GM23338 (cell line): ENCODE measurements around the gene TBC1D5. TPM values are rescaled to one million over a fixed set of nuclear protein-coding genes. Genes with fewer than 3 reads are reported as not detected.

Experiments used
- ATAC-seq: fragments of 200-7000 bp; cut with Tn5 transposase; 3 replicates; pipeline ENCODE4 v1.9.1; 2020
- DNase-seq: peaks from one replicate; pipeline ENCODE4 v3.0.0-alpha.2; 2015; ENCODE audit warnings: low spot score
- H2AFZ ChIP-seq: fragments of 200-600 bp; sonication (generic); 2 replicates; pipeline ENCODE4 v1.8.0; 2016; ENCODE audit warnings: antibody characterized with exemption, mild to moderate bottlenecking, moderate library complexity
- H3F3A ChIP-seq: fragments of 200-600 bp; sonication (generic); replicated peaks from 2 replicates; pipeline ENCODE4 v1.8.0; 2017; ENCODE audit warnings: antibody characterized with exemption, mixed run types, low read depth
- H3K27ac ChIP-seq: fragments of 200-600 bp; sonication (generic); 2 replicates; pipeline ENCODE4 v1.6.1; 2016; ENCODE audit warnings: low read depth
- H3K27me3 ChIP-seq: fragments of 200-600 bp; sonication (generic); 2 replicates; pipeline ENCODE4 v1.8.0; 2016; ENCODE audit warnings: mild to moderate bottlenecking, mixed run types, moderate library complexity; ENCODE audit not compliant: insufficient read depth
- H3K36me3 ChIP-seq: fragments of 200-600 bp; sonication (generic); 2 replicates; pipeline ENCODE4 v1.8.0; 2016; ENCODE audit warnings: mild to moderate bottlenecking; ENCODE audit not compliant: insufficient read depth
- H3K4me1 ChIP-seq: fragments of 200-600 bp; sonication (generic); 2 replicates; pipeline ENCODE4 v1.8.0; 2016; ENCODE audit warnings: mild to moderate bottlenecking, moderate library complexity; ENCODE audit not compliant: insufficient read depth
- H3K4me2 ChIP-seq: fragments of 200-600 bp; sonication (generic); 2 replicates; pipeline ENCODE4 v1.7.1; 2017; ENCODE audit warnings: mixed run types
- H3K4me3 ChIP-seq: fragments of 200-600 bp; sonication (generic); 2 replicates; pipeline ENCODE4 v1.6.1; 2016; ENCODE audit warnings: mixed run types
- H3K79me2 ChIP-seq: fragments of 200-600 bp; sonication (generic); replicated peaks from 2 replicates; pipeline ENCODE4 v1.8.0; 2017; ENCODE audit warnings: mild to moderate bottlenecking; ENCODE audit not compliant: insufficient read depth
- H3K9me2 ChIP-seq: fragments of 200-600 bp; sonication (generic); 2 replicates; pipeline ENCODE4 v1.8.0; 2017; ENCODE audit not compliant: insufficient read depth
- H4K20me1 ChIP-seq: fragments of 200-600 bp; sonication (generic); replicated peaks from 2 replicates; pipeline ENCODE4 v1.8.0; 2017; ENCODE audit warnings: mild to moderate bottlenecking; ENCODE audit not compliant: insufficient read depth
- H3K27ac Mint-ChIP-seq: 2 replicates; pipeline ENCODE4 v1.8.0; 2020; ENCODE audit warnings: inconsistent platforms, mild to moderate bottlenecking, moderate library complexity, mixed read lengths
- H3K27me3 Mint-ChIP-seq: 3 replicates; pipeline ENCODE4 v1.8.0; 2022; ENCODE audit warnings: low read depth, mild to moderate bottlenecking, moderate library complexity, mixed read lengths, inconsistent platforms; ENCODE audit not compliant: insufficient read depth, poor library complexity
- H3K36me3 Mint-ChIP-seq: 3 replicates; pipeline ENCODE4 v1.8.0; 2021; ENCODE audit warnings: low read depth, mild to moderate bottlenecking, inconsistent platforms, moderate library complexity, mixed read lengths
- H3K4me1 Mint-ChIP-seq: 3 replicates; pipeline ENCODE4 v1.8.0; 2020; ENCODE audit warnings: mild to moderate bottlenecking, inconsistent platforms, mixed read lengths
- H3K4me3 Mint-ChIP-seq: 3 replicates; pipeline ENCODE4 v1.8.0; 2021; ENCODE audit warnings: moderate library complexity, mild to moderate bottlenecking, inconsistent platforms, mixed read lengths
- H3K9me3 Mint-ChIP-seq: 3 replicates; pipeline ENCODE4 v1.8.0; 2020; ENCODE audit warnings: moderate library complexity, mild to moderate bottlenecking, inconsistent platforms, mixed read lengths
- CTCF ChIP-seq, 2 experiments: fragments of 200-600 bp in 1 of 2; sonication (generic) in 1 of 2; conservative IDR thresholded peaks; 2 replicates each; pipeline versions ENCODE4 v1.5.1 to v1.6.1; 2016 to 2017; ENCODE audit warnings: antibody characterized with exemption in 2 of 2, low read depth in 2 of 2, mild to moderate bottlenecking in 2 of 2, moderate library complexity in 1 of 2
- ETS1 ChIP-seq: IDR thresholded peaks from 2 replicates; pipeline ENCODE4 v1.6.1; 2016; ENCODE audit warnings: antibody characterized with exemption
- EZH2 ChIP-seq: fragments of 200-600 bp; sonication (generic); IDR thresholded peaks from one replicate; pipeline ENCODE4 v1.8.0; 2017; ENCODE audit warnings: antibody characterized with exemption, mild to moderate bottlenecking, low read depth; ENCODE audit not compliant: unreplicated experiment
- EZH2phosphoT487 ChIP-seq: fragments of 200-600 bp; sonication (generic); IDR thresholded peaks from one replicate; pipeline ENCODE4 v1.8.1; 2018; ENCODE audit warnings: antibody characterized with exemption; ENCODE audit not compliant: unreplicated experiment
- JUNB ChIP-seq: IDR thresholded peaks from one replicate; pipeline ENCODE4 v1.6.1; 2016; ENCODE audit warnings: antibody characterized with exemption; ENCODE audit not compliant: unreplicated experiment
- NANOG ChIP-seq: IDR thresholded peaks from 2 replicates; pipeline ENCODE4 v1.6.1; 2016; ENCODE audit warnings: antibody characterized with exemption, borderline replicate concordance
- POLR2AphosphoS5 ChIP-seq: IDR thresholded peaks from 2 replicates; pipeline ENCODE4 v1.6.1; 2016; ENCODE audit warnings: antibody characterized with exemption, low read depth
- REST ChIP-seq: IDR thresholded peaks from one replicate; pipeline ENCODE4 v1.6.1; 2018; ENCODE audit warnings: antibody characterized with exemption; ENCODE audit not compliant: unreplicated experiment
- STAT1 ChIP-seq: IDR thresholded peaks from one replicate; pipeline ENCODE4 v1.6.1; 2016; ENCODE audit warnings: antibody characterized with exemption; ENCODE audit not compliant: unreplicated experiment
- ZNF114 ChIP-seq: fragments of 250-450 bp; sonication (Bioruptor Pico); IDR thresholded peaks from 2 replicates; pipeline ENCODE4 v1.5.0; 2020; ENCODE audit warnings: mild to moderate bottlenecking, moderate library complexity
- ZNF331 ChIP-seq: fragments of 250-450 bp; sonication (Bioruptor Pico); IDR thresholded peaks from 2 replicates; pipeline ENCODE4 v1.5.0; 2020; ENCODE audit warnings: low read depth, mild to moderate bottlenecking, moderate library complexity
- polyA plus RNA-seq: library from polyadenylated mRNA; unstranded; fragments of >200 nt; fragmentation: Nextera tagmentation; extraction: Ambion mirVana; gene quantifications from 2 replicates; pipeline ENCODE4 v1.2.1, GENCODE V29; 2016
- total RNA-seq: library from RNA; depleted of rRNA; stranded (reverse); fragments of >200 nt; shearing (Covaris generic); gene quantifications from 2 replicates; pipeline ENCODE4 v1.2.3, GENCODE V29; 2014

Gene TBC1D5
- total and polyA plus RNA-seq, 2 experiments from 2014 or later, result 21.8 to 48.1 TPM

GRCh38 chr3:17121336-17121735 lies 621.1 kb downstream of the TBC1D5 start (continued):
- TF ChIP-seq STAT1 (no peak), EZH2 (no peak), JUNB (no peak)

- no peak overlapping the region for H3K27ac ChIP-seq
- H3K9me3 Mint-ChIP-seq, result no peaks in the 10 kb centered on the region; the same call in none of the 3 replicates
- H3K27me3 Mint-ChIP-seq, result peaks cover 3% of the 10 kb centered on the region
- 0 out of 2 replicates have a peak, but pooled peaks cover 6% of the 10 kb centered on the region for H3K9me2 ChIP-seq
- no peaks in the 10 kb centered on the region for H4K20me1 ChIP-seq
- H3K4me3 Mint-ChIP-seq, result no peak overlapping the region
- H3K4me1 ChIP-seq, result no peaks in the 10 kb centered on the region
- H3K36me3 Mint-ChIP-seq, result no peaks in the 10 kb centered on the region; the same call in 2 of the 3 replicates
- no peak overlapping the region for H3K4me3 ChIP-seq
- ATAC-seq (no peak), DNase-seq (no peak)
- H3K27me3 ChIP-seq, result no peaks in the 10 kb centered on the region
- H3K79me2 ChIP-seq, result no peaks in the 10 kb centered on the region
- TF ChIP-seq ETS1 (no peak), EZH2phosphoT487 (no peak), JUNB (no peak), ZNF114 (no peak), CTCF (conservative IDR thresholded peaks at IDR 0.05; ENCODE audit: low read depth in 2 of 2) (no peak)
- no peak overlapping the region for H2AFZ ChIP-seq
- H3K4me1 Mint-ChIP-seq, result no peaks in the 10 kb centered on the region
- no peak overlapping the region for H3K27ac Mint-ChIP-seq
- no peak overlapping the region for H3K4me2 ChIP-seq
- no peaks in the 10 kb centered on the region for H3F3A ChIP-seq
- no peaks in the 10 kb centered on the region for H3K36me3 ChIP-seq
Observed at GRCh38 chr3:17120115-17120514, 622.3 kb downstream of the TBC1D5 start.

- H3K79me2 ChIP-seq, result no peaks in the 10 kb centered on the region
- ATAC-seq (no peak), DNase-seq (no peak)
- 0 out of 2 replicates have a peak, but pooled peaks cover 8% of the 10 kb centered on the region for H3K9me2 ChIP-seq
- no peaks in the 10 kb centered on the region for H3K27me3 ChIP-seq
- Mint-ChIP-seq H3K4me1 (no peaks in the 10 kb centered on the region), H3K4me3 (no peak overlapping the region), H3K36me3 (no peaks in the 10 kb centered on the region; the same call in 2 of the 3 replicates), H3K9me3 (no peaks in the 10 kb centered on the region; the same call in none of the 3 replicates), H3K27me3 (peaks cover 3% of the 10 kb centered on the region), H3K27ac (no peak overlapping the region)
- no peaks in the 10 kb centered on the region for H4K20me1 ChIP-seq
- no peak overlapping the region for H2AFZ ChIP-seq
- no peak overlapping the region for H3K4me3 ChIP-seq
- no peaks in the 10 kb centered on the region for H3K36me3 ChIP-seq
- no peaks in the 10 kb centered on the region for H3K4me1 ChIP-seq
- H3K27ac ChIP-seq, result no peak overlapping the region
- H3F3A ChIP-seq, result no peaks in the 10 kb centered on the region
- H3K4me2 ChIP-seq, result no peak overlapping the region
- TF ChIP-seq EZH2phosphoT487 (no peak), NANOG (no peak), REST (no peak), POLR2AphosphoS5 (no peak), STAT1 (no peak), EZH2 (no peak), CTCF (conservative IDR thresholded peaks at IDR 0.05; ENCODE audit: low read depth in 2 of 2) (no peak), JUNB (no peak), ZNF331 (CRISPR knock-in tag) (no peak), ZNF114 (no peak)
Observed at GRCh38 chr3:17119201-17120072, 623.0 kb downstream of the TBC1D5 start.
